ENCODE data around the gene TOGARAM1.

TOGARAM1 gene

GRCh38 chr14:45083976-45084722, 122.2 kb downstream of the TOGARAM1 start, which contains the start of gene PRPF39:
Gene PRPF39, plus strand, starts transcription at chr14:45084116. Its CDS starts 11,124 bp downstream, at chr14:45095240.
- H2AFZ ChIP-seq (ENCODE audit: low read depth, low read length), result peak within 1 kb of the TSS; percentile 58
- peak within 1 kb of the TSS; percentile 1 for H4K8ac ChIP-seq (ENCODE audit: low read length)
- H2BK15ac ChIP-seq (ENCODE audit: low read depth, poor library complexity, severe bottlenecking), result no peak within 1 kb of the TSS
- H4K91ac ChIP-seq (ENCODE audit: low read length), result no peak within 1 kb of the TSS
- peak; percentile 92 for DNase-seq
- peak within 1 kb of the TSS in 1 of 2 experiments; percentile 19 for H3K14ac ChIP-seq (ENCODE audit: low read length in 2 of 2)
- H3K4ac ChIP-seq (ENCODE audit: low read depth in 1 of 2, low read length in 2 of 2), result peak within 1 kb of the TSS in 1 of 2 experiments; percentile 87
- H3K79me1 ChIP-seq (replicated peaks; ENCODE audit: low read length, poor library complexity, severe bottlenecking), result no peaks in the 10 kb centered on the region
- H2AK5ac ChIP-seq (ENCODE audit: low read length, severe bottlenecking), result no peak within 1 kb of the TSS
- H3K9ac ChIP-seq (ENCODE audit: low read length), result peak within 1 kb of the TSS; percentile 95
- peak within 1 kb of the TSS; percentile 64 for H3K27ac ChIP-seq (ENCODE audit: low read length, poor library complexity, severe bottlenecking)
- peak within 1 kb of the TSS; percentile 82 for H3K4me2 ChIP-seq (ENCODE audit: low read length, poor library complexity, severe bottlenecking)
- H3K4me1 ChIP-seq (ENCODE audit: control insufficient read depth, insufficient read depth, low read depth, low read length), result peaks cover 5% of the 10 kb centered on the region
- peak within 1 kb of the TSS; percentile 50 to 79 for H3K18ac ChIP-seq (ENCODE audit: low read depth in 1 of 2, low read length in 2 of 2)
- no peaks in the 10 kb centered on the region for H3K36me3 ChIP-seq (ENCODE audit: control insufficient read depth in 1 of 2, insufficient read depth in 2 of 2, low read depth in 1 of 2, low read length in 2 of 2)
- H2BK5ac ChIP-seq (ENCODE audit: low read depth, low read length, poor library complexity, severe bottlenecking), result no peak within 1 kb of the TSS
- no peaks in the 10 kb centered on the region for H3K9me3 ChIP-seq (ENCODE audit: control insufficient read depth, low read length)
- no peaks in the 10 kb centered on the region for H3K27me3 ChIP-seq (ENCODE audit: control insufficient read depth in 1 of 2, insufficient read depth in 1 of 2, low read length in 2 of 2)
- H2BK120ac ChIP-seq (ENCODE audit: low read depth, low read length), result no peak within 1 kb of the TSS
- H3K4me3 ChIP-seq (ENCODE audit: insufficient read depth in 1 of 2, low read depth in 1 of 2, low read length in 2 of 2), result peak within 1 kb of the TSS; percentile 69 to 91
- WGBS, result under 1% methylated on average over 33 of the region's 49 CpGs
- no peak within 1 kb of the TSS for H2BK12ac ChIP-seq (ENCODE audit: low read length in 2 of 2)
- no peak within 1 kb of the TSS for H3K23ac ChIP-seq (ENCODE audit: low read length in 2 of 2)

GRCh38 chr14:45084946-45085346, 123.0 kb downstream of the TOGARAM1 start:
- Histone ChIP-seq H2BK120ac (ENCODE audit: low read depth, low read length) (no peak overlapping the region), H2BK5ac (ENCODE audit: low read depth, low read length, poor library complexity, severe bottlenecking) (no peak overlapping the region), H3K14ac (ENCODE audit: low read length in 2 of 2) (no peak overlapping the region), H3K79me1 (replicated peaks; ENCODE audit: low read length, poor library complexity, severe bottlenecking) (no peaks in the 10 kb centered on the region), H4K8ac (ENCODE audit: low read length) (no peak overlapping the region), H2AK5ac (ENCODE audit: low read length, severe bottlenecking) (no peak overlapping the region), H3K4me2 (ENCODE audit: low read length, poor library complexity, severe bottlenecking) (peak overlapping the region; percentile 13), H3K36me3 (ENCODE audit: control insufficient read depth in 1 of 2, insufficient read depth in 2 of 2, low read depth in 1 of 2, low read length in 2 of 2) (no peaks in the 10 kb centered on the region), H3K4ac (ENCODE audit: low read depth in 1 of 2, low read length in 2 of 2) (no peak overlapping the region), H3K23ac (ENCODE audit: low read length in 2 of 2) (no peak overlapping the region), H2AFZ (ENCODE audit: low read depth, low read length) (no peak overlapping the region), H3K18ac (ENCODE audit: low read depth in 1 of 2, low read length in 2 of 2) (no peak overlapping the region), H2BK12ac (ENCODE audit: low read length in 2 of 2) (no peak overlapping the region), H3K9me3 (ENCODE audit: control insufficient read depth, low read length) (no peaks in the 10 kb centered on the region), H4K91ac (ENCODE audit: low read length) (no peak overlapping the region), H3K4me1 (ENCODE audit: control insufficient read depth, insufficient read depth, low read depth, low read length) (peaks cover 7% of the 10 kb centered on the region), H3K4me3 (ENCODE audit: insufficient read depth in 1 of 2, low read depth in 1 of 2, low read length in 2 of 2) (peak overlapping the region in 1 of 2 experiments; percentile 91), H2BK15ac (ENCODE audit: low read depth, poor library complexity, severe bottlenecking) (no peak overlapping the region), H3K9ac (ENCODE audit: low read length) (peak overlapping the region; percentile 95), H3K27me3 (ENCODE audit: control insufficient read depth in 1 of 2, insufficient read depth in 1 of 2, low read length in 2 of 2) (no peaks in the 10 kb centered on the region), H3K27ac (ENCODE audit: low read length, poor library complexity, severe bottlenecking) (no peak overlapping the region)
- 6% methylated on average over 2 of the region's 4 CpGs for whole genome bisulfite sequencing
- DNase-seq, result peak; percentile 85

GRCh38 chr14:45089813-45090212, 127.8 kb downstream of the TOGARAM1 start:
- no peaks in the 10 kb centered on the region for H3K27me3 ChIP-seq (ENCODE audit: control insufficient read depth in 1 of 2, insufficient read depth in 1 of 2, low read length in 2 of 2)
- H3K27ac ChIP-seq (ENCODE audit: low read length, poor library complexity, severe bottlenecking), result no peak overlapping the region
- no peak overlapping the region for H3K4ac ChIP-seq (ENCODE audit: low read depth in 1 of 2, low read length in 2 of 2)
- H3K9ac ChIP-seq (ENCODE audit: low read length), result peak overlapping the region; percentile 47
- no peak overlapping the region for H2AK5ac ChIP-seq (ENCODE audit: low read length, severe bottlenecking)
- no peaks in the 10 kb centered on the region for H3K79me1 ChIP-seq (replicated peaks; ENCODE audit: low read length, poor library complexity, severe bottlenecking)
- DNase-seq, result no peak
- H3K14ac ChIP-seq (ENCODE audit: low read length in 2 of 2), result no peak overlapping the region
- no peak overlapping the region for H2BK5ac ChIP-seq (ENCODE audit: low read depth, low read length, poor library complexity, severe bottlenecking)
- no peaks in the 10 kb centered on the region for H3K9me3 ChIP-seq (ENCODE audit: control insufficient read depth, low read length)
- H4K91ac ChIP-seq (ENCODE audit: low read length), result no peak overlapping the region
- peaks cover 0 to 3% of the 10 kb centered on the region in 2 experiments for H3K36me3 ChIP-seq (ENCODE audit: control insufficient read depth in 1 of 2, insufficient read depth in 2 of 2, low read depth in 1 of 2, low read length in 2 of 2)
- no peak overlapping the region for H3K4me3 ChIP-seq (ENCODE audit: insufficient read depth in 1 of 2, low read depth in 1 of 2, low read length in 2 of 2)
- H3K18ac ChIP-seq (ENCODE audit: low read depth in 1 of 2, low read length in 2 of 2), result no peak overlapping the region
- no peak overlapping the region for H3K23ac ChIP-seq (ENCODE audit: low read length in 2 of 2)
- H2BK120ac ChIP-seq (ENCODE audit: low read depth, low read length), result no peak overlapping the region
- no CpG with 5 or more reads among the region's 1 CpG for WGBS
- H3K4me2 ChIP-seq (ENCODE audit: low read length, poor library complexity, severe bottlenecking), result no peak overlapping the region
- H3K4me1 ChIP-seq (ENCODE audit: control insufficient read depth, insufficient read depth, low read depth, low read length), result peaks cover 9% of the 10 kb centered on the region
- no peak overlapping the region for H2BK12ac ChIP-seq (ENCODE audit: low read length in 2 of 2)
- no peak overlapping the region for H4K8ac ChIP-seq (ENCODE audit: low read length)
- H2AFZ ChIP-seq (ENCODE audit: low read depth, low read length), result no peak overlapping the region
- no peak overlapping the region for H2BK15ac ChIP-seq (ENCODE audit: low read depth, poor library complexity, severe bottlenecking)

- no peaks in the 10 kb centered on the region for H3K9me3 ChIP-seq (ENCODE audit: control insufficient read depth, low read length)
- H3K27ac ChIP-seq (ENCODE audit: low read length, poor library complexity, severe bottlenecking), result no peak overlapping the region
- H3K4me1 ChIP-seq (ENCODE audit: control insufficient read depth, insufficient read depth, low read depth, low read length), result peaks cover 7% of the 10 kb centered on the region
- H3K27me3 ChIP-seq (ENCODE audit: control insufficient read depth in 1 of 2, insufficient read depth in 1 of 2, low read length in 2 of 2), result no peaks in the 10 kb centered on the region
- H3K36me3 ChIP-seq (ENCODE audit: control insufficient read depth in 1 of 2, insufficient read depth in 2 of 2, low read depth in 1 of 2, low read length in 2 of 2), result peaks cover 3 to 22% of the 10 kb centered on the region in 2 experiments
- H3K9ac ChIP-seq (ENCODE audit: low read length), result no peak overlapping the region
- no peak for DNase-seq
- no peak overlapping the region for H3K23ac ChIP-seq (ENCODE audit: low read length in 2 of 2)
- H3K14ac ChIP-seq (ENCODE audit: low read length in 2 of 2), result no peak overlapping the region
- H2BK15ac ChIP-seq (ENCODE audit: low read depth, poor library complexity, severe bottlenecking), result no peak overlapping the region
- H4K91ac ChIP-seq (ENCODE audit: low read length), result no peak overlapping the region
- H2BK120ac ChIP-seq (ENCODE audit: low read depth, low read length), result no peak overlapping the region
- H4K8ac ChIP-seq (ENCODE audit: low read length), result no peak overlapping the region
- H3K4ac ChIP-seq (ENCODE audit: low read depth in 1 of 2, low read length in 2 of 2), result no peak overlapping the region
- H3K4me3 ChIP-seq (ENCODE audit: insufficient read depth in 1 of 2, low read depth in 1 of 2, low read length in 2 of 2), result no peak overlapping the region
- H2AK5ac ChIP-seq (ENCODE audit: low read length, severe bottlenecking), result no peak overlapping the region
- WGBS, result 85% methylated on average over 2 of the region's 2 CpGs
- H2BK5ac ChIP-seq (ENCODE audit: low read depth, low read length, poor library complexity, severe bottlenecking), result no peak overlapping the region
- H3K79me1 ChIP-seq (replicated peaks; ENCODE audit: low read length, poor library complexity, severe bottlenecking), result peaks cover 5% of the 10 kb centered on the region
- H2AFZ ChIP-seq (ENCODE audit: low read depth, low read length), result no peak overlapping the region
- H3K18ac ChIP-seq (ENCODE audit: low read depth in 1 of 2, low read length in 2 of 2), result no peak overlapping the region
- H2BK12ac ChIP-seq (ENCODE audit: low read length in 2 of 2), result no peak overlapping the region
- no peak overlapping the region for H3K4me2 ChIP-seq (ENCODE audit: low read length, poor library complexity, severe bottlenecking)
Observed at GRCh38 chr14:45091710-45092109, 129.7 kb downstream of the TOGARAM1 start.

Measured in mesenchymal stem cell (in vitro differentiated cells and primary cell).